Measurements from ENCODE around the gene GFOD2. TPM values are rescaled to one million over a fixed set of nuclear protein-coding genes. Genes with fewer than 3 reads are reported as not detected.

GFOD2 gene
- total RNA-seq, 1 experiment from 2014 or later, result 19.0 TPM

DNA sequence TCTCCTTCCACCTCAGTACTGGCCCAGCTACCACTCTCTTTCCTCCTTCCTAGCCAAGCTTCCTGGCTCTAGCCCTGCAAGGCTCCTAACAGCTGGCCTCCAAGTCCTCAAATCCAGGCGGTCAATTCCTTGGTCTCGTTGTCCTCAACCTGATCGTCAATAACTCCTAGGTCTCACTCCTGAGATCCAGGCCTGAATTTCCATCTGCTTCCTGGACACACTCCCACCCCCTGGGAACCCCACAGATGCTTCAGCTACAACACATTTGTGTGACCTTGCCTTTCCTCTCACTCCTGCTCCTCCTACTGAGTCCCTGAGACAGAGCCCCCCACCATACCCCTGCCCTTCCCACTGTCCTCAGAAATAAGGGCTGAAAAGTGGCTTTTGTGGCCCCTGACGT lies 54.9 kb downstream of the GFOD2 start:
- CTCF ChIA-PET, result interaction anchor here (0.6 to 6.9 kb wide), 2 partner anchors 143 to 239 kb away, joined by 3 to 57 read pairs; no protein-coding TSS in a partner anchor
- no peak overlapping the region for H3K4me3 Mint-ChIP-seq (ENCODE audit: unreplicated experiment)
- intact Hi-C loops (cut with micrococcal nuclease), result no loop called here

DNA sequence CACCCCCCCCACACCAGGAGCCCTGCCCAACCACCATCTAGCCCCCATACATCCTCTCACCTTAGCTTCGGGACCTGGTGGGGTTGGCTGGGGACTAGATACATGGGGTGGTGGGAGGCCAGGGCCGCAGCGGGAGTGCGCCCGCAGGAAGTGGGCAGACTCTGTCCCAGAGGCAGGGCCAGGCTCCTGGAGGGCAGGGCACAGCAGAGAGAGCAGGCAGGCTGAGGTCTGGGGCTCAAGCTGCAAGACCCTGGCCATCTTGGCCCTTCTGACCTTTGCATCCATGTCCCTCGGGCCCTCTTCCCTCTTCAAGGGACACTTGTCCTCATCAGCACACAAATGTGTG lies 55.3 kb downstream of the GFOD2 start:
- H3K4me1 Mint-ChIP-seq (ENCODE audit: insufficient read depth, unreplicated experiment), result peaks cover 6% of the 10 kb centered on the region
- no TSS peak for BruUV-seq (replicated peaks)
- TF ChIP-seq, protein P1, sequence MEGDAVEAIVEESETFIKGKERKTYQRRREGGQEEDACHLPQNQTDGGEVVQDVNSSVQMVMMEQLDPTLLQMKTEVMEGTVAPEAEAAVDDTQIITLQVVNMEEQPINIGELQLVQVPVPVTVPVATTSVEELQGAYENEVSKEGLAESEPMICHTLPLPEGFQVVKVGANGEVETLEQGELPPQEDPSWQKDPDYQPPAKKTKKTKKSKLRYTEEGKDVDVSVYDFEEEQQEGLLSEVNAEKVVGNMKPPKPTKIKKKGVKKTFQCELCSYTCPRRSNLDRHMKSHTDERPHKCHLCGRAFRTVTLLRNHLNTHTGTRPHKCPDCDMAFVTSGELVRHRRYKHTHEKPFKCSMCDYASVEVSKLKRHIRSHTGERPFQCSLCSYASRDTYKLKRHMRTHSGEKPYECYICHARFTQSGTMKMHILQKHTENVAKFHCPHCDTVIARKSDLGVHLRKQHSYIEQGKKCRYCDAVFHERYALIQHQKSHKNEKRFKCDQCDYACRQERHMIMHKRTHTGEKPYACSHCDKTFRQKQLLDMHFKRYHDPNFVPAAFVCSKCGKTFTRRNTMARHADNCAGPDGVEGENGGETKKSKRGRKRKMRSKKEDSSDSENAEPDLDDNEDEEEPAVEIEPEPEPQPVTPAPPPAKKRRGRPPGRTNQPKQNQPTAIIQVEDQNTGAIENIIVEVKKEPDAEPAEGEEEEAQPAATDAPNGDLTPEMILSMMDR (IDR thresholded peaks at IDR 0.05; ENCODE audit: unreplicated experiment), result no peak
- no peak overlapping the region for H3K27ac Mint-ChIP-seq (ENCODE audit: low read depth, unreplicated experiment)
- intact Hi-C loops (cut with micrococcal nuclease), result no loop called here
- ChIA-PET POLR2A (interaction anchor here (1.2 kb wide), 1 partner anchor 101 kb away, joined by 3 read pairs; the partner anchor contains the start of gene CTCF), CTCF (interaction anchor here (0.6 to 6.9 kb wide), 6 partner anchors 20 to 240 kb away, joined by 3 to 57 read pairs (median 3); no protein-coding TSS in a partner anchor)
- H3K4me3 Mint-ChIP-seq (ENCODE audit: unreplicated experiment), result no peak overlapping the region
- DNase-seq (ENCODE audit: unreplicated experiment), result no peak
- no peaks in the 10 kb centered on the region for H3K9me3 Mint-ChIP-seq (ENCODE audit: unreplicated experiment)
- H3K36me3 Mint-ChIP-seq (ENCODE audit: insufficient read depth, unreplicated experiment), result peaks cover 4% of the 10 kb centered on the region
- H3K27me3 Mint-ChIP-seq (ENCODE audit: insufficient read depth, unreplicated experiment), result no peaks in the 10 kb centered on the region

More for the DNA sequence above, 54.9 kb downstream of the GFOD2 start:
- H3K27me3 Mint-ChIP-seq (ENCODE audit: insufficient read depth, unreplicated experiment), result no peaks in the 10 kb centered on the region
- peaks cover 4% of the 10 kb centered on the region for H3K36me3 Mint-ChIP-seq (ENCODE audit: insufficient read depth, unreplicated experiment)
- no peak for DNase-seq (ENCODE audit: unreplicated experiment)
- POLR2A ChIA-PET, result no interaction called here
- TF ChIP-seq, protein P1 (IDR thresholded peaks at IDR 0.05; ENCODE audit: unreplicated experiment), result no peak
- H3K4me1 Mint-ChIP-seq (ENCODE audit: insufficient read depth, unreplicated experiment), result peaks cover 2% of the 10 kb centered on the region
- BruUV-seq (replicated peaks), result no TSS peak
- no peak overlapping the region for H3K27ac Mint-ChIP-seq (ENCODE audit: low read depth, unreplicated experiment)
- no peaks in the 10 kb centered on the region for H3K9me3 Mint-ChIP-seq (ENCODE audit: unreplicated experiment)

DNA sequence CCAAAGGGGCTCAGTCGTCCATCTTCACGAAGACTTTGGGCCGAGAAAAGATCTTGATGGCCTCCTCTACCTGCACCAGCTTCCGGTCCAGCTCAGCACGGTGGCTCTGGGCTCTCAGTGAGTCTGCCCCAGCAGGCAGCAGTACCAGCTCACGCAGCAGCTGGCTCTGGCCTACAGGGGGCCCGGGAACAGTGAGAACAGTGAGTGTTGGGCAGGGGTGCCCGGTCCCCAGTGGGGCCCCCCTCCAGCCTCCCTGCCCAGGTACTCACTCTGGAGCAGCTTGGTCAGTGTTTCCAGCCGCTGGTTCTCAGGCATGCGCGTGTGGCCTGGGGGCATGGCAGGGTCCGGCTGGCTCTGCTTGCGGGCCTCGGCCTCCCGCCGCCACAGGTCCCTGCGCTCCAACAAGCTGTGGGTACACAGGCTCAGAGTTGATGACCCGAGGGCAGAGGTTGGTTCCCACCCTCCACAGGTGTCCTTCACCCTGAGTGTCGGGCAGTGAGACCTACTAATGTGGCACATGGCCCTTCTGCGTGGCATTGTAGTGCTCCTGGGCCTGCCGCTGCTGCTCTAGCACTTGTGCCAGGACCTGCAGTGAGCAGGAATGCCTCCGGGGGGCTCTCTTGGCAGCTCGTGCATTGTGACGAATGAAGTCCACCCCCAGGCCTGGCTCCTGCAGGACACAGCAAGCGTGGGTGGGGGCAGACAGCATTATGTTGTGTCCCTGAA lies 55.8 kb downstream of the GFOD2 start:
- Mint-ChIP-seq H3K27me3 (ENCODE audit: insufficient read depth, unreplicated experiment) (no peaks in the 10 kb centered on the region), H3K9me3 (ENCODE audit: unreplicated experiment) (no peaks in the 10 kb centered on the region), H3K27ac (ENCODE audit: low read depth, unreplicated experiment) (no peak overlapping the region), H3K4me3 (ENCODE audit: unreplicated experiment) (no peak overlapping the region), H3K4me1 (ENCODE audit: insufficient read depth, unreplicated experiment) (peaks cover 6% of the 10 kb centered on the region), H3K36me3 (ENCODE audit: insufficient read depth, unreplicated experiment) (peaks cover 1% of the 10 kb centered on the region)
- ChIA-PET CTCF (interaction anchor here (0.6 to 6.9 kb wide), 8 partner anchors 9 to 240 kb away, joined by 3 to 57 read pairs (median 3); no protein-coding TSS in a partner anchor), POLR2A (interaction anchor here (0.5 to 1.2 kb wide), 3 partner anchors 99 to 127 kb away, joined by 3 read pairs; partner anchors contain the start of gene CTCF)
- DNase-seq (ENCODE audit: unreplicated experiment), result no peak
- no TSS peak for BruUV-seq (replicated peaks)
- intact Hi-C loops (cut with micrococcal nuclease), result no loop called here
- TF ChIP-seq, protein P1 (IDR thresholded peaks at IDR 0.05; ENCODE audit: unreplicated experiment), result peak; percentile 9

DNA sequence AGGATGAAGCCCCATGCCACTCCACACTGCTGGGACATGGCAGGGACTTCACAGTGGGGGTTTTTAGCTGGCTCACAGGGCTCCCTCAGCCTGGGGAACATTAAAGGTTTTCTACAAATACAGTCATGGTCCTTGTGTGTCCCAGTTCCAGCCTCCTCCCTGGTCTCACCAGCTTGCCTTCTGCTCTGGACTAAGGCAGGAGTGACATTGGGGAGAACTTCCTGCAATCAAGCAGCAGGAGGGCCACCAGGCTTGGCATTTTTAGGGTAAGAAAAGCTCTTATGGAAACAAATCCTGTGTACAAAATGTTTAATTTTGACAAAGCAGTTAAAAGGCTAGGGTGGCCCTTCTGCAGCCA lies 56.5 kb downstream of the GFOD2 start:
- Mint-ChIP-seq H3K4me1 (ENCODE audit: insufficient read depth, unreplicated experiment) (peaks cover 6% of the 10 kb centered on the region), H3K27ac (ENCODE audit: low read depth, unreplicated experiment) (no peak overlapping the region), H3K27me3 (ENCODE audit: insufficient read depth, unreplicated experiment) (no peaks in the 10 kb centered on the region), H3K4me3 (ENCODE audit: unreplicated experiment) (no peak overlapping the region), H3K9me3 (ENCODE audit: unreplicated experiment) (no peaks in the 10 kb centered on the region), H3K36me3 (ENCODE audit: insufficient read depth, unreplicated experiment) (no peaks in the 10 kb centered on the region)
- TF ChIP-seq, protein P1 (IDR thresholded peaks at IDR 0.05; ENCODE audit: unreplicated experiment), result no peak
- BruUV-seq (replicated peaks), result no TSS peak
- no peak for DNase-seq (ENCODE audit: unreplicated experiment)
- intact Hi-C loops (cut with micrococcal nuclease), result no loop called here
- ChIA-PET POLR2A (interaction anchor here (0.5 to 1.2 kb wide), 3 partner anchors 98 to 127 kb away, joined by 3 read pairs; partner anchors contain the start of gene CTCF), CTCF (interaction anchor here (0.8 to 6.9 kb wide), 4 partner anchors 9 to 213 kb away, joined by 3 to 57 read pairs (median 3); no protein-coding TSS in a partner anchor)
